GM23248 (cell line): ENCODE results near the gene CDH11. TPM values are rescaled to one million over a fixed set of nuclear protein-coding genes. Genes with fewer than 3 reads are reported as not detected.

ENCODE experiments used
- DNase-seq: peaks from one replicate; pipeline ENCODE4 v3.0.0-alpha.2; 2015
- H2AFZ ChIP-seq: fragments of 200-600 bp; sonication (generic); 2 replicates; pipeline ENCODE4 v1.6.1; 2016; ENCODE audit warnings: antibody characterized with exemption
- H3F3A ChIP-seq: fragments of 200-600 bp; sonication (generic); 2 replicates; pipeline ENCODE4 v1.6.1; 2016; ENCODE audit warnings: mild to moderate bottlenecking, antibody characterized with exemption, mixed run types; ENCODE audit not compliant: insufficient read depth
- H3K27ac ChIP-seq: fragments of 200-600 bp; sonication (generic); 2 replicates; pipeline ENCODE4 v1.5.1; 2016; ENCODE audit warnings: mild to moderate bottlenecking
- H3K27me3 ChIP-seq: fragments of 200-600 bp; sonication (generic); replicated peaks from 2 replicates; pipeline ENCODE4 v1.6.1; 2016; ENCODE audit warnings: mild to moderate bottlenecking; ENCODE audit not compliant: insufficient read depth
- H3K36me3 ChIP-seq: fragments of 200-600 bp; sonication (generic); 2 replicates; pipeline ENCODE4 v1.6.1; 2016; ENCODE audit warnings: low read depth, mild to moderate bottlenecking
- H3K4me1 ChIP-seq: fragments of 200-600 bp; sonication (generic); 2 replicates; pipeline ENCODE4 v1.6.1; 2016; ENCODE audit warnings: mild to moderate bottlenecking; ENCODE audit not compliant: insufficient read depth
- H3K4me2 ChIP-seq: fragments of 200-600 bp; sonication (generic); one replicate; pipeline ENCODE4 v1.6.1; 2016; ENCODE audit warnings: mild to moderate bottlenecking; ENCODE audit not compliant: unreplicated experiment
- H3K4me3 ChIP-seq: fragments of 200-600 bp; sonication (generic); 2 replicates; pipeline ENCODE4 v1.5.1; 2016; ENCODE audit warnings: mild to moderate bottlenecking
- H3K79me2 ChIP-seq: fragments of 200-600 bp; sonication (generic); 2 replicates; pipeline ENCODE4 v1.6.1; 2016; ENCODE audit warnings: mild to moderate bottlenecking; ENCODE audit not compliant: insufficient read depth
- H3K9ac ChIP-seq: fragments of 200-600 bp; sonication (generic); 2 replicates; pipeline ENCODE4 v1.6.1; 2016; ENCODE audit warnings: mild to moderate bottlenecking
- H3K9me2 ChIP-seq: fragments of 200-600 bp; sonication (generic); 2 replicates; pipeline ENCODE4 v1.6.1; 2016; ENCODE audit warnings: mixed run types, mild to moderate bottlenecking, moderate library complexity; ENCODE audit not compliant: insufficient read depth
- H3K9me3 ChIP-seq: fragments of 200-600 bp; sonication (generic); one replicate; pipeline ENCODE4 v1.6.1; 2017; ENCODE audit warnings: low read depth
- H4K20me1 ChIP-seq: fragments of 200-600 bp; sonication (generic); 2 replicates; pipeline ENCODE4 v1.6.0; 2016; ENCODE audit not compliant: insufficient read depth
- EZH2 ChIP-seq: fragments of 200-600 bp; sonication (generic); IDR thresholded peaks from 2 replicates; pipeline ENCODE4 v1.6.1; 2018; ENCODE audit warnings: antibody characterized with exemption, mild to moderate bottlenecking; ENCODE audit not compliant: insufficient read depth, poor library complexity, severe bottlenecking
- EZH2phosphoT487 ChIP-seq: fragments of 200-600 bp; sonication (generic); IDR thresholded peaks from 2 replicates; pipeline ENCODE4 v1.6.1; 2018; ENCODE audit warnings: antibody characterized with exemption, moderate library complexity, mild to moderate bottlenecking, low read depth; ENCODE audit not compliant: insufficient read depth
- WGBS, 2 experiments: methylation state at CpG; one replicate each; pipeline ENCODE4 v1.1.6; 2015 to 2017; ENCODE audit warnings: low lambda C conversion rate in 2 of 2, low coverage in 1 of 2; ENCODE audit errors: missing lambda C conversion rate in 2 of 2; 5-methylcytosine and 5-hydroxymethylcytosine counted together
- in situ Hi-C: fragments of 300-500 bp; cut with MboI; formaldehyde crosslinking; loops from 2 replicates; pipeline ENCODE4 v1.15.0; 2020
- polyA plus RNA-seq: library from polyadenylated mRNA; unstranded; fragments of >200 nt; fragmentation: Nextera tagmentation; extraction: Ambion mirVana; gene quantifications from 2 replicates; pipeline ENCODE4 v1.2.1, GENCODE V29; 2016
- total RNA-seq: library from RNA; depleted of rRNA; stranded (reverse); fragments of >200 nt; shearing (Covaris generic); gene quantifications from 2 replicates; pipeline ENCODE4 v1.2.3, GENCODE V29; 2014

CDH11 gene
- total and polyA plus RNA-seq, 2 experiments from 2014 or later: 264 to 525 TPM

DNA sequence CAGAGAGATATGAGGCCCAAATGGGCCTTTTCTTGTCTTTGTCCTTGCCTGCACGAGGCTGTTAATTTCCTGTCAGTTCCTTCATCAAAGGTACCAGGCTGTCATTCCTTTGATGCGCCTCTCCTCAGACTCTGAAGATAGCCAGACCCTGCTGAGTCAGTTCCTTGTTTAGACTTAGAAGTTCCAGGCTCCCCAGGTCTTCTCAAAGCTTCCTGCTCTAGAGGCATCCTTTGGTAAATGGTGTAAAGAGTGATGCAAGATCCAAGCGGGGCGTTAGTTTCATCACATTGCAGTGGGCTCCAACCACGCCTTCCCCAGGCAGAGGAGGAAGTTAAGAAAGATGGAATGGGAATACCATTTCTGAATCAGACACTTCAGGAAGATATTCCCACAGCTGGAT is 4.0 kb upstream of the CDH11 start:
- Histone ChIP-seq H3K27ac (no peak overlapping the region), H3K9me3 (no peaks in the 10 kb centered on the region), H3K36me3 (no peaks in the 10 kb centered on the region), H2AFZ (no peak overlapping the region), H3F3A (peaks cover 13% of the 10 kb centered on the region; the same call in 1 of the 2 replicates), H3K4me1 (peaks cover 25% of the 10 kb centered on the region), H4K20me1 (no peaks in the 10 kb centered on the region), H3K9ac (no peak overlapping the region), H3K9me2 (no peaks in the 10 kb centered on the region), H3K4me3 (no peak overlapping the region), H3K4me2 (no peak overlapping the region), H3K79me2 (peaks cover 23% of the 10 kb centered on the region), H3K27me3 (no peaks in the 10 kb centered on the region)
- DNase-seq: peak; percentile 16
- TF ChIP-seq EZH2 (no peak), EZH2phosphoT487 (no peak)
- 90% methylated on average over 5 of the region's 5 CpGs for WGBS, 2 experiments
- in situ Hi-C loops: no loop called here

DNA sequence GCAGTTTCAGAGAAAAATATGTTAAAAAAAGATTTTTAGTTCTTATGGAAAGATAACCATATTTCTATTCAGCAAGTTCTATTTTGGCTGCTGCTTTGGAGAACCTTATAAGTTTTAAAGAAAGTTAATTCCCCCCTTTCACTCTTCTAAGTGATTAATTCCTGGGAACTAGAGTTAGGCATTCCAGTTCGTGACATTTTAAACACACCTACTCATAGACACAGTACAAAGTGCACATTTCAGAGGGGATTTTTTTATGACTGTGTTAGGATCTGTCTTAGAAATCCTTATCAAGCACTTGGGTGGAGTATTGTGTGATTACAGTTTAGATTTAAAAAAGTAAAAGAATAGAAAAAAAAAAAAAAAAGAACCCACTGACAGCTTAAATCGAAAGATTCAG is 3.5 kb upstream of the CDH11 start:
- Histone ChIP-seq H4K20me1 (no peaks in the 10 kb centered on the region), H2AFZ (no peak overlapping the region), H3K79me2 (peaks cover 28% of the 10 kb centered on the region), H3K4me1 (peaks cover 25% of the 10 kb centered on the region), H3K4me3 (0 out of 2 replicates have a peak overlapping the region, but pooled peaks have one; percentile 98), H3F3A (peaks cover 15% of the 10 kb centered on the region), H3K36me3 (no peaks in the 10 kb centered on the region), H3K9ac (no peak overlapping the region), H3K4me2 (peak overlapping the region; percentile 95), H3K9me3 (no peaks in the 10 kb centered on the region), H3K27me3 (no peaks in the 10 kb centered on the region), H3K27ac (0 out of 2 replicates have a peak overlapping the region, but pooled peaks have one; percentile 8), H3K9me2 (no peaks in the 10 kb centered on the region)
- TF ChIP-seq EZH2: no peak
- no peak for TF ChIP-seq EZH2phosphoT487
- in situ Hi-C loops: no loop called here
- DNase-seq: peak; percentile 27
- 46 to 62% methylated on average over 2 of the region's 2 CpGs for WGBS, 2 experiments

DNA sequence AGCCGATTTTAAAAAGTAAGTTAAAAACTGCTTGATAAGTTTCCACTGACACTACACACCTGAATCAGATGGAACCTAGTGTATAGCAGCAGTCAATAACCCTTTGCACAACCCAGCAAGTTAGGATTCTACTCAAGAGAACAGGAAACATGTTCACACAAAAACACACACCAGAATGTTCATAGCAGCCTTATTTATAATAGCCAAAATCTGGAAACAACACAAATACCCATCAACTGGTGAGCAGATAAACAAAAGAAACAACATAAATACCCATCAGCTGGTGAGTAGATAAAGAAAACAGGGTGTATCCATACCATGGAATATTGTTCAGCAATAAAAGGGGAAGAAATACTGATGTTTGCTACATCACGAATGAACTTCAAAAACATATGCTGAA is 2.7 kb upstream of the CDH11 start:
- H3K79me2 ChIP-seq: peaks cover 36% of the 10 kb centered on the region
- DNase-seq: no peak
- in situ Hi-C loops: loop anchor here (25.0 kb wide), 1 partner anchor 1762 kb away; no protein-coding TSS in a partner anchor
- no peaks in the 10 kb centered on the region for H4K20me1 ChIP-seq
- peak overlapping the region; percentile 95 for H3K4me2 ChIP-seq
- H3K36me3 ChIP-seq: no peaks in the 10 kb centered on the region
- TF ChIP-seq EZH2 (no peak), EZH2phosphoT487 (no peak)
- no peak overlapping the region for H3K27ac ChIP-seq
- H3K9me3 ChIP-seq: no peaks in the 10 kb centered on the region
- H2AFZ ChIP-seq: no peak overlapping the region; the same call in 1 of the 2 replicates
- no peaks in the 10 kb centered on the region for H3K9me2 ChIP-seq
- WGBS, 2 experiments: 71 to 73% methylated on average over 2 of the region's 2 CpGs
- no peaks in the 10 kb centered on the region for H3K27me3 ChIP-seq
- peak overlapping the region; percentile 98 for H3K4me3 ChIP-seq
- peaks cover 20% of the 10 kb centered on the region for H3F3A ChIP-seq
- H3K4me1 ChIP-seq: peaks cover 25% of the 10 kb centered on the region
- H3K9ac ChIP-seq: 0 out of 2 replicates have a peak overlapping the region, but pooled peaks have one; percentile 92

DNA sequence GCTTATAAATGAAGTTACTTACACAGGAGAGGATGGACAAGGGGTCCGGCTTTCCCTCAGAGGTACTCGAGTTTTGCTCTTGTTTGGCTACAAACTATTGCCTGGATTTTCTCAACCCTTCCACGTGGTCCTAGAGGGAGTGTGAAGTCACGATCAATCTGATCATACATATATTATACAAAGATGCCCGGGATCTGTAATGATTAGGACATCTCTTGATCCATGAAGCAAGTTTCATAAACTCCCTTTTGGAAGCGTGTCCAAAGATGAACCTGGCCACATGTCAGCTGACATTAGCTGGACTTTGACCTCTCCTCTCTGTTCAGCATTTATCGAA is 2.3 kb upstream of the CDH11 start:
- Histone ChIP-seq H3K27ac (peak overlapping the region; percentile 83), H3K27me3 (no peaks in the 10 kb centered on the region), H3K4me3 (peak overlapping the region; percentile 98), H3K79me2 (peaks cover 40% of the 10 kb centered on the region), H3K9ac (peak overlapping the region; percentile 92), H3K4me2 (peak overlapping the region; percentile 95), H3K9me3 (no peaks in the 10 kb centered on the region), H3K4me1 (peaks cover 29% of the 10 kb centered on the region), H3K36me3 (no peaks in the 10 kb centered on the region), H4K20me1 (no peaks in the 10 kb centered on the region; the same call in 1 of the 2 replicates), H3K9me2 (no peaks in the 10 kb centered on the region), H2AFZ (peak overlapping the region; percentile 79), H3F3A (peaks cover 24% of the 10 kb centered on the region)
- 64 to 70% methylated on average over 7 of the region's 7 CpGs for WGBS, 2 experiments
- no peak for TF ChIP-seq EZH2phosphoT487
- no peak for TF ChIP-seq EZH2
- in situ Hi-C loops: loop anchor here (25.0 kb wide), 1 partner anchor 1762 kb away; no protein-coding TSS in a partner anchor
- peak; percentile 18 for DNase-seq
